Liver (tissue), 3 donors: Measurements from ENCODE around the gene THUMPD1.
A peak's percentile ranks its signal among the peaks of the same experiment; 100 is the strongest.

Experiments used
- CTCF ChIP-seq: fragments of 150-350 bp; IDR thresholded peaks from 2 replicates; pipeline ENCODE4 v1.5.1; 2017; ENCODE audit warnings: improper control_type of control experiment, low read depth, low read length; ENCODE audit not compliant: missing input control
- GABPA ChIP-seq, 2 donors: IDR thresholded peaks in 1 of 2; conservative IDR thresholded peaks in 1 of 2; 2 replicates each; pipeline ENCODE4 v1.6.1; 2016; ENCODE audit warnings: antibody characterized with exemption in 2 of 2, mild to moderate bottlenecking in 1 of 2, moderate library complexity in 1 of 2
- HNF4G ChIP-seq: IDR thresholded peaks from 2 replicates; pipeline ENCODE4 v1.6.1; 2016; ENCODE audit warnings: antibody characterized with exemption
- RAD21 ChIP-seq, 2 donors: IDR thresholded peaks; 2 replicates each; pipeline ENCODE4 v1.6.1; 2016; ENCODE audit warnings: antibody characterized with exemption in 2 of 2, mild to moderate bottlenecking in 2 of 2
- REST ChIP-seq: IDR thresholded peaks from 2 replicates; pipeline ENCODE4 v1.6.1; 2016; ENCODE audit warnings: antibody characterized with exemption, mild to moderate bottlenecking
- TAF1 ChIP-seq: conservative IDR thresholded peaks from 2 replicates; pipeline ENCODE4 v1.6.1; 2016; ENCODE audit warnings: antibody characterized with exemption, mild to moderate bottlenecking
- YY1 ChIP-seq: IDR thresholded peaks from 2 replicates; pipeline ENCODE4 v1.6.1; 2016; ENCODE audit warnings: antibody characterized with exemption, mild to moderate bottlenecking
- TF ChIP-seq, protein P1 (sequence below): IDR thresholded peaks from 2 replicates; pipeline ENCODE4 v1.6.1; 2016; ENCODE audit warnings: antibody characterized with exemption
- donor health status: healthy.
- donor health status: healthy.

DNA sequence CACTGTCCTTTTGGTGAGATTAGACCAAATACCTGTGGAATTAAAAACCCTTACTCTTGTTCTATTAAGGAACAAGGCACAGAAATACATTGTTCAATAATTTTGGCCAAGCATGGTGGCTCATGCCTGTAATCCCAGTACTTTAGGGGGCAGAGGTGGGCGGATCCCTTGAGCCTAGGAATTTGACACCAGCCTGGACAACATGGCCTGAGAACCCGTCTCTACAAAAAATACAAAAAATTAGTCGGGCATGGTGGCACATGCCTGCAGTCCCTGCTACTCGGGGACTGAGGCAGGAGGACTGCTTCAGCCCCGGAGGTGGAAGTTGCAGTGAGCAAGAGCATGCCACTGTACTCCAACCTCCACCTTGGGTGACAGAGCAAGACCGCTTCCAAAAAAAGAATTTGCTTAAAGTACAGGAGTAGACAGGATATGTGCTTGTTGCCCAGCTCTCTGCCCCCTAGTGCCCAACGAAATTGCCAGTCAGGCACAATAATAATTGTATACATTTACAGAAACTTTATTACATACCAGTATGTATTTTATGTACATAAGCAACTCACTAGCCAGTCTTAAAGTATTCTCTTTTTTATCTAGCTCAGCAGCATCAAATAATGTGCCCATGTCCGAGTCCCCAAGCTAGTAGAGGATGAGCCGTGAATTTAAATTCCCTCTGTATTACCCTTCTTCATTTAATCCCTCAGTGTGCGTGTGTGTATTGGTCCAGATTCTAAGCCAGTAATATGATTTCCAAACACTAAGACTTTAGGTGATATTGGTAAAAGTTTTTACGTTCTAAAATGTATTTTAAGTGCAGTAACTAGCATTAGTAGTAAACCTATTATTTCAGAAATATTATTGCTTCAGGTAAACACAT, 1.4 kb downstream of the THUMPD1 start:
- TF ChIP-seq CTCF (peak; percentile 21), REST (no peak), TAF1 (no peak), HNF4G (no peak), YY1 (no peak), GABPA (IDR thresholded peaks at IDR 0.05 in 1 of 2, conservative IDR thresholded peaks at IDR 0.05 in 1 of 2) (no peak), RAD21 (IDR thresholded peaks at IDR 0.05) (peak; percentile 34 to 52)
- TF ChIP-seq, protein P1, sequence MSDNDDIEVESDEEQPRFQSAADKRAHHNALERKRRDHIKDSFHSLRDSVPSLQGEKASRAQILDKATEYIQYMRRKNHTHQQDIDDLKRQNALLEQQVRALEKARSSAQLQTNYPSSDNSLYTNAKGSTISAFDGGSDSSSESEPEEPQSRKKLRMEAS: no peak
